Measurements from ENCODE around the gene TUBB2A. TPM values are rescaled to one million over a fixed set of nuclear protein-coding genes. Genes with fewer than 3 reads are reported as not detected.

Gene TUBB2A
- total and polyA plus RNA-seq, 5 donors, result 24.3 to 43.1 (median 28.6) TPM

DNA sequence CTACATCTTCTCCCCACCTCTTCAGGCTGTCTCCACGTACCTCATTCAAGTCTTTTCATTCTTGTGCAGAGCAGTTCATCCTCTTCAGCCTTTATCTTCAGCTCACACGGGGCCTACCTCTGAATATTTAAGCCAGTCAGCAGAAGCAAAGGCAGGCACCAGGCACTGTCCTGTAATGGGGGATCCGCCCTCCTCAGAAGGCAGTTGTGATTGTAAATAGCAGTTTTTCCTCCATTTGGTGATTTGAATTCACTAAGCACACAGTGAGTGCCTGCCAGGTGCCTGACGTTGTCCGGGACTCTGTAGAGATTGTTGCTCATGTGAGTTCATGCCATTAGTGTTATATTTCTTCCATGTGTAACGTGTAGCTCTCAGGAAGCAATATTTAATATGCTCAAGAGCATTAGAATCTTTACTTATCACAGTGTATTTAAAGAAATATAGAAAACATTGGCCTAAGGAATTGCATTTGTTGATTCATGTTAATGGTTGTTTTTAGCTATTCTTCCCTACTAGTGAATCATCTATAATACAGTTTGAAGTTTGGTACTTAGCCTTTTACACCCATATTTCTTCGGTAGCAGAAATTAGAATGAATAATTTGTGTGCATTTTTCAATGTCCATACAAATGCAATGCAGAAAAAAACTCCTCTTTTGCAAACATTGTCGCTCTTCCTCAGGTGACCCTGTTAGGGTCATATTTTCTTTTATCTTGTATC lies 20.9 kb downstream of the TUBB2A start:
- no peak for ATAC-seq
- Histone ChIP-seq H3K9me3 (ENCODE audit: control insufficient read depth, low read length) (no peaks in the 10 kb centered on the region), H3K27ac (ENCODE audit: low read length) (no peak overlapping the region), H3K4me3 (ENCODE audit: low read length) (no peak overlapping the region), H3K4me1 (ENCODE audit: control insufficient read depth, insufficient read depth, low read length) (no peaks in the 10 kb centered on the region), H3K27me3 (ENCODE audit: control insufficient read depth, insufficient read depth) (no peaks in the 10 kb centered on the region)
- intact Hi-C loops (cut with DNase I), result loop anchor here in 2 of 4 donors (5.0 to 10.0 kb wide), 2 partner anchors 106 to 598 kb away; no protein-coding TSS in a partner anchor
- 92% methylated on average over 8 of the region's 8 CpGs for WGBS
- DNase-seq, result no peak

DNA sequence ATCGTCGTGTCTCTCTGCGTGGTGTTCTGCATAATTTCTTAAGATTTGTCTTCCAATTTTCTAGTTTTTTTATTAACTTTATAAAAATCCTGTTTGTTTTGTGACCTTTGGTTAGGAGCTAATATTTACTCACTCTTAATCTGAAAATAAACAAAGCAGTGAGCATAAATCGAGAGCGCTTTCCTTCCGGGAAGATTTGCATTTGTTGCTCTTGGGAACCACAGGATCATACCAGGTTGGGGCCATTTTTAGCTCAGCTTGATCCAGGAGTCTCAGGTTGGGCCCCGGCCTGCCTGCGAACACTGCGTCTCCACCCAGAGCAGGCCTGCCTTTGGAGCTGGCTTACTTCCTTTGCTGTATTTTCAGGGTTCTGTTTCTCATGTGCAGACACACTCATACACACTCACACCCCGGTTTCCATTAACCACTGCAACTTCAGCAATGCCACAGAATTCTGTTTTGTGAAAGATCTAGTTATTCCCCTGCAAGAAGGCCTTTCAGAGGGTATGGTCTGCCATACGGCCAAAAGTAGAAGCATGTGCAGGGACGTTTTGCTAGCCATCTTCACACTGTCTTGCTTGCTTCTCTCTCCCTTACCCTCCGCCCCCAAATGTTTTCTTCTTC lies 21.6 kb downstream of the TUBB2A start:
- no peaks in the 10 kb centered on the region for H3K27me3 ChIP-seq (ENCODE audit: control insufficient read depth, insufficient read depth)
- H3K27ac ChIP-seq (ENCODE audit: low read length), result no peak overlapping the region
- no peaks in the 10 kb centered on the region for H3K9me3 ChIP-seq (ENCODE audit: control insufficient read depth, low read length)
- intact Hi-C loops (cut with DNase I), result loop anchor here in 2 of 4 donors (5.0 to 10.0 kb wide), 2 partner anchors 107 to 599 kb away; no protein-coding TSS in a partner anchor
- DNase-seq (no peak), ATAC-seq (peak in 1 of 2 donors; percentile 39)
- H3K4me3 ChIP-seq (ENCODE audit: low read length), result no peak overlapping the region
- no peaks in the 10 kb centered on the region for H3K4me1 ChIP-seq (ENCODE audit: control insufficient read depth, insufficient read depth, low read length)
- 91% methylated on average over 13 of the region's 13 CpGs for WGBS

DNA sequence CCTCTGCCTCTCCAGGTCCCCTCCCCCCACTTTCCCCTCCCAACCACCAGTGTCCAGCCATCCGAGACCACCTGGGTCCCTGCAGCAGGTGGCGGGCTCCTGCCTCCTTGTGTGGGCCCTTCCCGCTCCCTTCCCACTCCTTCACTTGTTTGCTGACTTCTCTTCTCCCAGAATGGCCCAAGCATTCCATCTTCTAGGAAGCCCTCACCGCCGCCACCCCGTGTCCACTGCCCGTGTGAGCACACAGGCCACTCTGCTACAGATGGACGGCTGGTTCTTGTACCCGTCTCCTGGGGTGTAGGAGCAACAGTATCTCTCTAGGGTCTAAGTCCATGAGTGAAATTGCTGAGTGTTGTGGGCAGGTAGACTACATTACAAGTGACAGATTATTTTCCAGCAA lies 23.8 kb downstream of the TUBB2A start:
- WGBS, result 91% methylated on average over 9 of the region's 9 CpGs
- no peaks in the 10 kb centered on the region for H3K9me3 ChIP-seq (ENCODE audit: control insufficient read depth, low read length)
- intact Hi-C loops (cut with DNase I), result loop anchor here in 1 of 4 donors (10.0 kb wide), 1 partner anchor 601 kb away; no protein-coding TSS in a partner anchor
- H3K27me3 ChIP-seq (ENCODE audit: control insufficient read depth, insufficient read depth), result no peaks in the 10 kb centered on the region
- no peak overlapping the region for H3K4me3 ChIP-seq (ENCODE audit: low read length)
- H3K27ac ChIP-seq (ENCODE audit: low read length), result no peak overlapping the region
- H3K4me1 ChIP-seq (ENCODE audit: control insufficient read depth, insufficient read depth, low read length), result no peaks in the 10 kb centered on the region
- DNase-seq, result no peak
- no peak for ATAC-seq

- H3K9me3 ChIP-seq (ENCODE audit: control insufficient read depth, low read length), result no peaks in the 10 kb centered on the region
- intact Hi-C loops (cut with DNase I), result loop anchor here in 1 of 4 donors (10.0 kb wide), 1 partner anchor 603 kb away; no protein-coding TSS in a partner anchor
- 94% methylated on average over 15 of the region's 15 CpGs for WGBS
- no peak overlapping the region for H3K27ac ChIP-seq (ENCODE audit: low read length)
- H3K4me3 ChIP-seq (ENCODE audit: low read length), result no peak overlapping the region
- no peaks in the 10 kb centered on the region for H3K4me1 ChIP-seq (ENCODE audit: control insufficient read depth, insufficient read depth, low read length)
- no peak for ATAC-seq
- no peaks in the 10 kb centered on the region for H3K27me3 ChIP-seq (ENCODE audit: control insufficient read depth, insufficient read depth)
- no peak for DNase-seq
Observed at GRCh38 chr6:3131695-3132094, 25.6 kb downstream of the TUBB2A start.

- 92% methylated on average over 15 of the region's 15 CpGs for WGBS
- no peak overlapping the region for H3K27ac ChIP-seq (ENCODE audit: low read length)
- no peaks in the 10 kb centered on the region for H3K9me3 ChIP-seq (ENCODE audit: control insufficient read depth, low read length)
- H3K4me1 ChIP-seq (ENCODE audit: control insufficient read depth, insufficient read depth, low read length), result no peaks in the 10 kb centered on the region
- no peaks in the 10 kb centered on the region for H3K27me3 ChIP-seq (ENCODE audit: control insufficient read depth, insufficient read depth)
- DNase-seq (no peak), ATAC-seq (no peak)
- intact Hi-C loops (cut with DNase I), result loop anchor here (2.0 to 10.0 kb wide), 4 partner anchors 124 to 606 kb away; partner anchors contain the start of gene PSMG4 (in 1 of the 4)
- H3K4me3 ChIP-seq (ENCODE audit: low read length), result no peak overlapping the region
Observed at GRCh38 chr6:3128356-3129108, 28.8 kb downstream of the TUBB2A start.

- Histone ChIP-seq H3K4me3 (ENCODE audit: low read length) (no peak overlapping the region), H3K4me1 (ENCODE audit: control insufficient read depth, insufficient read depth, low read length) (no peaks in the 10 kb centered on the region), H3K9me3 (ENCODE audit: control insufficient read depth, low read length) (no peaks in the 10 kb centered on the region), H3K27me3 (ENCODE audit: control insufficient read depth, insufficient read depth) (no peaks in the 10 kb centered on the region), H3K27ac (ENCODE audit: low read length) (no peak overlapping the region)
- ATAC-seq, result no peak
- WGBS, result 30% methylated on average over 2 of the region's 2 CpGs
- DNase-seq, result no peak
- intact Hi-C loops (cut with DNase I), result loop anchor here (2.0 to 10.0 kb wide), 4 partner anchors 125 to 609 kb away; partner anchors contain the start of gene PSMG4 (in 1 of the 4)
Observed at GRCh38 chr6:3125815-3126214, 31.5 kb downstream of the TUBB2A start.

DNA sequence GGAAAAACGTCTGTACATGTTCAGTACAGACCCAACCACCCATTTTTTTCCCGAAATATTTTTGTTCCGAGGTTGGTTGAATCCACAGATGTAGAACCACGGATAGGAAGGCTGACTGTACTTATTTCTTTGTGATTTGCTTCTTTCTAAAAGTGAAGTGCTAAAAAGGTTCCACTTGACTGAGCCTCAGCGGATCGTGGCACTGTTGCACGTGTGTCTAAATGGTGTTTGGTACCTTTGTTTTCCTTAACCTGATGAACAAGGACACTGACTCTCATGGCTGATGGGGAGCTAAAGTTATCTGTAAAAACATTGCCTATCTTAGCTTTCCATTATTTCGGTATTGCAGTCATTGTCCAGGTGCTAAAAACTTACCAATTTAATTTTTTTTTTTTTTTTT lies 32.7 kb downstream of the TUBB2A start:
- no peak for DNase-seq
- no peaks in the 10 kb centered on the region for H3K27me3 ChIP-seq (ENCODE audit: control insufficient read depth, insufficient read depth)
- no peak for ATAC-seq
- intact Hi-C loops (cut with DNase I), result loop anchor here in 3 of 4 donors (5.0 to 10.0 kb wide), 3 partner anchors 128 to 610 kb away; partner anchors contain the start of gene PSMG4 (in 1 of the 3)
- 83% methylated on average over 8 of the region's 8 CpGs for WGBS
- no peaks in the 10 kb centered on the region for H3K9me3 ChIP-seq (ENCODE audit: control insufficient read depth, low read length)
- no peaks in the 10 kb centered on the region for H3K4me1 ChIP-seq (ENCODE audit: control insufficient read depth, insufficient read depth, low read length)
- H3K27ac ChIP-seq (ENCODE audit: low read length), result no peak overlapping the region
- H3K4me3 ChIP-seq (ENCODE audit: low read length), result no peak overlapping the region

DNA sequence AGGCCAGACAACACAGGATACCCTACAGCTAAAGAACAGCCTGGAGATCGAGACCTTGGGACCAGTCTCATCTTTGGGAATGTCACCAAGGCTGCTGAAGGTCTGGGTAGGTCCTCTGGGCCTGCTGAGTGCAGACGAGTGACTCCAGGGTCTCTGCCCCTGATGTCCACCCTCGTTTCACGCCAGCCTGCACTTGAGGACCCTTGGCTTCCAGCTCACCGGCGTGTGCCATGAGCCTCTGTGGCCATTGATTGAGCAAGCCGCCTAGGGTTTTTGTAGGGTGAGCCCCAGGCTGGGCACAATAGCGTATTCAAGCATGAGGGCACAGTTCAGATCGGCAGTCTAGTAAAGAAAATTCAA lies 34.5 kb downstream of the TUBB2A start:
- no peak for DNase-seq
- Histone ChIP-seq H3K27ac (ENCODE audit: low read length) (no peak overlapping the region), H3K4me3 (ENCODE audit: low read length) (no peak overlapping the region), H3K9me3 (ENCODE audit: control insufficient read depth, low read length) (no peaks in the 10 kb centered on the region), H3K27me3 (ENCODE audit: control insufficient read depth, insufficient read depth) (no peaks in the 10 kb centered on the region), H3K4me1 (ENCODE audit: control insufficient read depth, insufficient read depth, low read length) (no peaks in the 10 kb centered on the region)
- ATAC-seq, result no peak
- WGBS, result 90% methylated on average over 9 of the region's 9 CpGs
- intact Hi-C loops (cut with DNase I), result loop anchor here in 2 of 4 donors (10.0 kb wide), 2 partner anchors 132 to 612 kb away; partner anchors contain the start of gene PSMG4 (in 1 of the 2)

GRCh38 chr6:3120765-3121089 lies 36.6 kb downstream of the TUBB2A start:
- H3K9me3 ChIP-seq (ENCODE audit: control insufficient read depth, low read length), result no peaks in the 10 kb centered on the region
- DNase-seq, result no peak
- H3K4me3 ChIP-seq (ENCODE audit: low read length), result no peak overlapping the region
- no peak for ATAC-seq
- H3K27ac ChIP-seq (ENCODE audit: low read length), result no peak overlapping the region
- H3K4me1 ChIP-seq (ENCODE audit: control insufficient read depth, insufficient read depth, low read length), result no peaks in the 10 kb centered on the region
- intact Hi-C loops (cut with DNase I), result loop anchor here in 2 of 4 donors (10.0 kb wide), 2 partner anchors 134 to 614 kb away; partner anchors contain the start of gene PSMG4 (in 1 of the 2)
- H3K27me3 ChIP-seq (ENCODE audit: control insufficient read depth, insufficient read depth), result no peaks in the 10 kb centered on the region
- 93% methylated on average over 5 of the region's 5 CpGs for WGBS

DNA sequence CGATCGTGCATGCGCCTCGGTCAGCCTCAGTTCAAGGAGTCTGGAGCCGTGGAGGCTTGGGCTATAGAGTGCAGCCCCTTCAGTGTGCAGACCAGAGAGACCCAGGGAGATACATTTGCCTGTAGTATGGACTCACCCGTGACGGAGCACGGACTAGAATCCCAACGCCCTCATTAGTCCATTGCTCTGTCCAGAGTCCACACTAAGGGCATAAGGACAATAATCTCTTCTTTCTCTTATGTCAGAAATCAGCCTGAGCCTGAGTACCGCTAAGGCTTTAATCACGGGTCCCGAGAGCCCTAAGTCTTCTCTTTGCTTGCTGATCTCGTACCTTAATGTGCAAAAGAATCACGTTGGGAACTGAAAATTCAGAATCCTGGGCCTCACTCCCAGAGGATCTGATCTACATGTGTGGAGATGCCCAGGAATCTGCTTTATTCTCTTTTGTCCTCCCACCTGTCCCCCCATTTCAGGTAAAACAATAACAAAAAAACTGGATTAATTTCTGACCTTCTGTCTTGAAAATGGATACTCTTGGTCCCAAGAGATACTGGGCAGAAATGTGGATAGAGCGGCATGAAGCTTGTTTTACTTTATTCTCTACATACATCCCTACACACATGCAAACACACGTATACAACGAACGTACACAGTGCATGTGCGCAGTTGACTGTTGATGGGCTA lies 38.2 kb downstream of the TUBB2A start:
- 23% methylated on average over 19 of the region's 19 CpGs for WGBS
- DNase-seq (no peak), ATAC-seq (peak; percentile 28 to 31)
- peak overlapping the region; percentile 64 for H3K4me3 ChIP-seq (ENCODE audit: low read length)
- peak overlapping the region; percentile 42 for H3K27ac ChIP-seq (ENCODE audit: low read length)
- no peaks in the 10 kb centered on the region for H3K9me3 ChIP-seq (ENCODE audit: control insufficient read depth, low read length)
- no peaks in the 10 kb centered on the region for H3K4me1 ChIP-seq (ENCODE audit: control insufficient read depth, insufficient read depth, low read length)
- no peaks in the 10 kb centered on the region for H3K27me3 ChIP-seq (ENCODE audit: control insufficient read depth, insufficient read depth)
- intact Hi-C loops (cut with DNase I), result no loop called here
